Suprapubic skin (tissue), 3 donors: ENCODE data around the gene GIMAP7.

Source experiments
- EP300 ChIP-seq: sonication (generic); formaldehyde crosslinking; IDR thresholded peaks from one replicate; pipeline ENCODE4 v1.6.1; 2017; ENCODE audit warnings: antibody characterized with exemption
- POLR2A ChIP-seq, 2 donors: fragments of 450-650 bp; IDR thresholded peaks; one replicate each; pipeline ENCODE4 v1.6.1; 2017; ENCODE audit warnings: antibody characterized with exemption in 2 of 2, mild to moderate bottlenecking in 2 of 2, moderate library complexity in 2 of 2
- TF ChIP-seq, protein P1 (sequence below), 2 donors: fragments of 200-600 bp in 1 of 2; fragments of 450-650 bp in 1 of 2; sonication (generic) in 1 of 2; IDR thresholded peaks; one replicate each; pipeline ENCODE4 v1.5.1; 2016 to 2019; ENCODE audit warnings: antibody characterized with exemption in 2 of 2, mild to moderate bottlenecking in 1 of 2, moderate library complexity in 1 of 2

GRCh38 chr7:150481922-150482321 is 32.8 kb upstream of the GIMAP7 start:
- TF ChIP-seq, protein P1, sequence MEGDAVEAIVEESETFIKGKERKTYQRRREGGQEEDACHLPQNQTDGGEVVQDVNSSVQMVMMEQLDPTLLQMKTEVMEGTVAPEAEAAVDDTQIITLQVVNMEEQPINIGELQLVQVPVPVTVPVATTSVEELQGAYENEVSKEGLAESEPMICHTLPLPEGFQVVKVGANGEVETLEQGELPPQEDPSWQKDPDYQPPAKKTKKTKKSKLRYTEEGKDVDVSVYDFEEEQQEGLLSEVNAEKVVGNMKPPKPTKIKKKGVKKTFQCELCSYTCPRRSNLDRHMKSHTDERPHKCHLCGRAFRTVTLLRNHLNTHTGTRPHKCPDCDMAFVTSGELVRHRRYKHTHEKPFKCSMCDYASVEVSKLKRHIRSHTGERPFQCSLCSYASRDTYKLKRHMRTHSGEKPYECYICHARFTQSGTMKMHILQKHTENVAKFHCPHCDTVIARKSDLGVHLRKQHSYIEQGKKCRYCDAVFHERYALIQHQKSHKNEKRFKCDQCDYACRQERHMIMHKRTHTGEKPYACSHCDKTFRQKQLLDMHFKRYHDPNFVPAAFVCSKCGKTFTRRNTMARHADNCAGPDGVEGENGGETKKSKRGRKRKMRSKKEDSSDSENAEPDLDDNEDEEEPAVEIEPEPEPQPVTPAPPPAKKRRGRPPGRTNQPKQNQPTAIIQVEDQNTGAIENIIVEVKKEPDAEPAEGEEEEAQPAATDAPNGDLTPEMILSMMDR (IDR thresholded peaks at IDR 0.05), result no peak
- TF ChIP-seq POLR2A (IDR thresholded peaks at IDR 0.05) (no peak), EP300 (no peak)
